ENCODE measurements around the gene LINGO3.

The LINGO3 gene

GRCh38 chr19:2319551-2319950 lies 11.6 kb upstream of the LINGO3 start:
- no peak for TF ChIP-seq CTCF (conservative IDR thresholded peaks at IDR 0.05; ENCODE audit: low read length)
- H3K4me3 ChIP-seq (ENCODE audit: low read length): no peak overlapping the region
- DNase-seq (ENCODE audit: low read depth): no peak

GRCh38 chr19:2318923-2319322 lies 11.0 kb upstream of the LINGO3 start:
- no peak overlapping the region for H3K4me3 ChIP-seq (ENCODE audit: low read length)
- TF ChIP-seq CTCF (conservative IDR thresholded peaks at IDR 0.05; ENCODE audit: low read length): no peak
- DNase-seq (ENCODE audit: low read depth): no peak

GRCh38 chr19:2317756-2318155 lies 9.8 kb upstream of the LINGO3 start:
- no peak overlapping the region for H3K4me3 ChIP-seq (ENCODE audit: low read length)
- DNase-seq (ENCODE audit: low read depth): no peak
- TF ChIP-seq CTCF (conservative IDR thresholded peaks at IDR 0.05; ENCODE audit: low read length): no peak

- no peak for DNase-seq (ENCODE audit: low read depth)
- H3K4me3 ChIP-seq (ENCODE audit: low read length): no peak overlapping the region
- no peak for TF ChIP-seq CTCF (conservative IDR thresholded peaks at IDR 0.05; ENCODE audit: low read length)
Observed at GRCh38 chr19:2317300-2317699, 9.3 kb upstream of the LINGO3 start.

GRCh38 chr19:2315818-2316353 lies 7.9 kb upstream of the LINGO3 start:
- peak; percentile 53 for DNase-seq (ENCODE audit: low read depth)
- peak; percentile 57 for TF ChIP-seq CTCF (conservative IDR thresholded peaks at IDR 0.05; ENCODE audit: low read length)
- H3K4me3 ChIP-seq (ENCODE audit: low read length): no peak overlapping the region

GRCh38 chr19:2315121-2315817 lies 7.3 kb upstream of the LINGO3 start:
- no peak for TF ChIP-seq CTCF (conservative IDR thresholded peaks at IDR 0.05; ENCODE audit: low read length)
- no peak for DNase-seq (ENCODE audit: low read depth)
- H3K4me3 ChIP-seq (ENCODE audit: low read length): no peak overlapping the region

GRCh38 chr19:2312820-2313501 lies 5.0 kb upstream of the LINGO3 start:
- no peak for DNase-seq (ENCODE audit: low read depth)

More at GRCh38 chr19:2312820-2313501, 5.0 kb upstream of the LINGO3 start:
- no peak for TF ChIP-seq CTCF (conservative IDR thresholded peaks at IDR 0.05; ENCODE audit: low read length)
- no peak overlapping the region for H3K4me3 ChIP-seq (ENCODE audit: low read length)

Measured in AG10803 (cell line).